ENCODE results near the gene MUC5B.
A peak's percentile ranks its signal among the peaks of the same experiment; 100 is the strongest.

Gene MUC5B

DNA sequence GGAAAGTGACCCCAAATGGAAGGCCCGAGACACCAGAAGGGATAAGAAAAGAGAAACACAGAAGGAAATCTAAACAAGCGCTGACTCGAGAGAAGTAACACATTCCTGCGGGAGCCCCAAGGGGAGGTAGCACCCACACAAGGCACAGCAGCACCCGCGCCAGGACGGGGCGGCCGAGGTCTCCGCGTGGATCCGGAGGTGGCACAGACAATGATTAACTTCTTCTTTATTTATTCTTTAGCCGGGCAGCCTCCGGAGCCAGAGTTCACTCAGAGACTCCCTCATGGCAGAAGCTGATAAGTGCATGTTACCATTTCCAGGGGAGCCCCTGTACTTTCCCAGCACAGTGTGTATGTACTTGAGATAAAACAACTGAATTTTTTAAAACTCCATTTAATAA lies 81.5 kb downstream of the MUC5B start:
- Histone ChIP-seq H3K4me3 (no peak overlapping the region), H3K27ac (peak overlapping the region in 1 of 2 donors; percentile 3)
- TF ChIP-seq, protein P1, sequence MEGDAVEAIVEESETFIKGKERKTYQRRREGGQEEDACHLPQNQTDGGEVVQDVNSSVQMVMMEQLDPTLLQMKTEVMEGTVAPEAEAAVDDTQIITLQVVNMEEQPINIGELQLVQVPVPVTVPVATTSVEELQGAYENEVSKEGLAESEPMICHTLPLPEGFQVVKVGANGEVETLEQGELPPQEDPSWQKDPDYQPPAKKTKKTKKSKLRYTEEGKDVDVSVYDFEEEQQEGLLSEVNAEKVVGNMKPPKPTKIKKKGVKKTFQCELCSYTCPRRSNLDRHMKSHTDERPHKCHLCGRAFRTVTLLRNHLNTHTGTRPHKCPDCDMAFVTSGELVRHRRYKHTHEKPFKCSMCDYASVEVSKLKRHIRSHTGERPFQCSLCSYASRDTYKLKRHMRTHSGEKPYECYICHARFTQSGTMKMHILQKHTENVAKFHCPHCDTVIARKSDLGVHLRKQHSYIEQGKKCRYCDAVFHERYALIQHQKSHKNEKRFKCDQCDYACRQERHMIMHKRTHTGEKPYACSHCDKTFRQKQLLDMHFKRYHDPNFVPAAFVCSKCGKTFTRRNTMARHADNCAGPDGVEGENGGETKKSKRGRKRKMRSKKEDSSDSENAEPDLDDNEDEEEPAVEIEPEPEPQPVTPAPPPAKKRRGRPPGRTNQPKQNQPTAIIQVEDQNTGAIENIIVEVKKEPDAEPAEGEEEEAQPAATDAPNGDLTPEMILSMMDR (IDR thresholded peaks at IDR 0.05): no peak
- DNase-seq (ENCODE audit: low spot score): peak; percentile 56

DNA sequence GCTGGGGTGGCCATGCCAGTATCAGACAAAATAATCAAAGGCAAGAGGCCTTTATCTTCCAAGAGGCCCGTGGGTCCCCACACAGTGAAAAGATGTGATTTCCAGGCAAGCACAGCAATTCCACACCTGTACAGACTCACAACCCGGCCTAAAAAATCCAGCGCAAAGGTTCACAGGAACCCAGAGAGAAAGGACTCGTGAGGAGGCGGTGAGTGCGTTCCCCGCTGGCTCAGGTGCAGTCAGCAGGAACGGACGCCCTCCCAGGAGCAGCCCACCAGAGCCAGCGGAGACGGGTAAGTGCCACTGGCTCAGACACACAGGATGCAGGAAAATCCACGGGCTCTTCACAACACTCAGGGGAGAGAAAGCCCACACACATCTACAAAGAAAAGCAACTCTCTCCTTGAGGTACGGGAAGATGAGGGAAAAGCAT lies 82.2 kb downstream of the MUC5B start:
- H3K4me3 ChIP-seq: no peak overlapping the region
- DNase-seq (ENCODE audit: low spot score): no peak
- TF ChIP-seq, protein P1 (IDR thresholded peaks at IDR 0.05): no peak
- H3K27ac ChIP-seq: no peak overlapping the region

DNA sequence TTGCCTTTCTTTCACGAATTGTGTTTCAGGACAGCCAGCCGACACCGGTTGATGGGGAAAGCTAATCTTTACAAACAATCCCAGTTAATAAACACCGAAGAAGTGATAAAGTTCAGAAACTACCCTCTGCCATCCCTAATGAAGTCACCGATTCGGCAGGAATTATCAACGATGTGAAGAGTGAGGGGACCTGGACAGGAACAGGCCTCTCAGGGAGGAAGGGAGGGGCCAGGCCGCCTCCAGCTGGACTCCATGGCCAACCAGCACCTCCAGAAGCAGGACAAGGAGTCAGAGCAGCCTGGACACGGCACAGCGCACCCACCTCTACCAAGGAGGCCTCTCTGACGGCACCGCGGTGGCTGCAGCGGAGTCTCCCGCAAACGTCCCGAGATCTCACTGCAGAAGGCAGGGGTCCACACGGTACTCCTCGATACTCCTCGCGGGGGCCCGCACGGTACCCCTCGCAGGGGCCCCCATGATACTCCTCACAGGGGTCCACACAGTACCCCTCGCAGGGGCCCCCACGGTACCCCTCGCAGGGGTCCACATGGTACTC lies 82.7 kb downstream of the MUC5B start:
- Histone ChIP-seq H3K27ac (no peak overlapping the region), H3K4me3 (no peak overlapping the region)
- DNase-seq (ENCODE audit: low spot score): no peak
- TF ChIP-seq, protein P1 (IDR thresholded peaks at IDR 0.05): no peak

DNA sequence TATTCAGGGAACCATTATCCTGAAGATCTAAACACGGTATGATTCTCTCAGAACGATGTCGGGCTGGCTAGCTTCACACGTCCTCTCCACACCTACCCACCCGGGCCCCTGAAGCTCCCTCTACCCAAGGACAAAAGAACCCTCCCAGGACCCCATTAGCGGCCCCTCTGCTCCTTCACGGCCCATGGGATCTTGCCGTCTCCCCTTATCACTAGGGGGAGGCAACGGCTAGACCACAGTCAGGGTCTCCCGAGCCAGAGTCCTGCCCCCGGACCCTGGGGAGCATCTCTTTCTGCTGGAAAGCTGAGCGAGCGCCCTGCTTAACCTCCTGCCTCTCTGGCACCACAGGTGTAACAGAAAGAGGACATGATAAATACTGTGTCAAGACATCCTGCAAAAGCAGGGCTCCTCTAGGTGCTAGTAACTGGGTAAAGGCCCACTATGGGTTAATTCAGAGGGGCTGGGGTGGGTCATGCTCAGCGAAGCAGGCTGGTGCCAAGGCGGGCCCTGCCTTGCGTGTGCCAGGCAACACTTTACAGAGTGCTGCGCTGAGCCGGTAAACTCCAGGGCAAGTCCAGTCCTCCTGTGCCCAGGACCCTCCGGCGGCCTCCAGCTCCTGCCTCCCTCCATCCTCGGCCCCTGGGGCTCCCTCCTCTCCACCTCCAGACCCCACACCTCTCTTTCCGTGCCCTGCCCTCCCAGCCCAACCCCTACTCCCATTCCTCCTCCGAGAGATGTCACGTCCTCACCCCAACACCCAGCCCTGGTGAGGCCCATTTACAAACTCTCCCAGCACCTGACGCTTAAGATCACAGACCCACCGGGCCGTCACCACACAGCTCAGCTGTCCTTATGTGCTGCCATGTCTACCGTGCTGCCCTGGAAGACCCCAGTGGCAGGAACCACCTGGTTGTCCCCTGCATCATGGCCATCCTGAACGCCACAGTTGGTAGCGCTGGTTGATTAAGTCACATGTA lies 83.6 kb downstream of the MUC5B start:
- H3K27ac ChIP-seq: no peak overlapping the region
- TF ChIP-seq, protein P1 (IDR thresholded peaks at IDR 0.05): no peak
- no peak for DNase-seq (ENCODE audit: low spot score)
- H3K4me3 ChIP-seq: no peak overlapping the region

DNA sequence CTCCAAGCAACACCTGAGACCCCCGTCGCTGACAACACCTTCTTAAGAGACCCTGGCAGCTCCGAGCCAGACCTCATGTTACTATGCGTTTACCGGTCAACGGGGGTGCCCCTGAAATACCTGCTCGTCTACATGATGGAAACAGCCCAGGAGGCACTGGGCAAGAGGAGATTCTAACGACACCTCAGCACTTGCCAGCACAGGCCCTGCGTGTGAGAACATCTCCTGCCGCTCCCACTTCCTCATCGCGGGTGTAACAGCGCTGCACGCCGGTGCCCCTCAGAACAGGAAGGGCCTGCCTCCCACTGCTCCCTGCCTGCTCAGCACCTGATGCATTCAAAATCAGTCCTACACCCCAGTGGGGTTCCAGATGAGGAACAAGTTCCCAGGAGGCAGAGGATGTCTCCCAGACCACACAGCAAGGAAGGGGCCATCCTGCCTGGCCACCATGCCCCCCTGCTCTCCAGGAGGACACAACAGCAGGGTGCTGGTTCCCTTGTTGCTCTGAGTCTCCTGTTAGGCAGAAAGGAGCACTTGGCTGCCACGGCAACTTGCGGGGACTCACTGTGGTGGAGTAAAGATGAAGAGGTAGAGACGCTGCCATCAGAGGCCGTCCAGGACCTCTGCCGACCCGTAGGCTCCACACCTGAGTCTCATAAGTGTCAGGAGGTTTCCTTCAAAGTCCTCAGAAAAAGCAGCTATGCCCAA lies 84.5 kb downstream of the MUC5B start:
- no peak overlapping the region for H3K27ac ChIP-seq
- no peak for DNase-seq (ENCODE audit: low spot score)
- TF ChIP-seq, protein P1 (IDR thresholded peaks at IDR 0.05): no peak
- H3K4me3 ChIP-seq: no peak overlapping the region

- peak overlapping the region in 1 of 2 donors; percentile 96 for H3K27ac ChIP-seq
- DNase-seq (ENCODE audit: low spot score): no peak
Observed at GRCh38 chr11:1307998-1308742, 85.3 kb downstream of the MUC5B start.

More at GRCh38 chr11:1307998-1308742, 85.3 kb downstream of the MUC5B start:
- peak overlapping the region; percentile 96 for H3K4me3 ChIP-seq
- TF ChIP-seq, protein P1 (IDR thresholded peaks at IDR 0.05): no peak

Data from coronary artery (tissue), 2 donors.